GM12891 (cell line): ENCODE measurements around the gene CRB2.

Source experiments
- DNase-seq: peaks from one replicate; pipeline ENCODE4 v3.0.0; 2011; ENCODE audit warnings: low spot score; ENCODE audit not compliant: insufficient read length
- FAIRE-seq: peaks from 2 replicates; lab custom pipeline; 2011; peaks lifted over from hg19 to GRCh38; lab: Jason Lieb, UNC
- PAX5 ChIP-seq: IDR thresholded peaks from 2 replicates; pipeline ENCODE4 v1.6.1; 2011; ENCODE audit warnings: low read length, moderate library complexity, mild to moderate bottlenecking; ENCODE audit not compliant: insufficient read depth, severe bottlenecking
- POLR2A ChIP-seq: IDR thresholded peaks from 2 replicates; pipeline ENCODE4 v1.6.1; 2011; ENCODE audit warnings: low read depth, low read length, control low read depth
- POLR2AphosphoS5 ChIP-seq: IDR thresholded peaks from 2 replicates; pipeline ENCODE4 v1.6.1; 2011; ENCODE audit warnings: low read depth, low read length, control low read depth
- POU2F2 ChIP-seq: IDR thresholded peaks from 2 replicates; pipeline ENCODE4 v1.6.1; 2011; ENCODE audit warnings: low read depth, mild to moderate bottlenecking, control low read depth, low read length, moderate library complexity
- SPI1 ChIP-seq: IDR thresholded peaks from 2 replicates; pipeline ENCODE4 v1.6.1; 2011; ENCODE audit warnings: low read depth, low read length, control low read depth
- TAF1 ChIP-seq: IDR thresholded peaks from 2 replicates; pipeline ENCODE4 v1.6.1; 2011; ENCODE audit warnings: low read depth, low read length, control low read depth

Gene CRB2

GRCh38 chr9:123401879-123402513, 46.0 kb downstream of the CRB2 start:
- DNase-seq = peak; percentile 62
- peak; percentile 41 for FAIRE-seq
- TF ChIP-seq POLR2A (no peak), TAF1 (no peak), PAX5 (no peak), POLR2AphosphoS5 (no peak), POU2F2 (no peak), SPI1 (no peak)

- FAIRE-seq (no peak), DNase-seq (no peak)
- TF ChIP-seq SPI1 (no peak), POLR2AphosphoS5 (no peak), TAF1 (no peak)
These were observed 47.0 kb downstream of the CRB2 start for GRCh38 chr9:123402981-123403509.

- no peak for FAIRE-seq
- no peak for TF ChIP-seq POLR2A
- DNase-seq = no peak
These were observed 50.0 kb downstream of the CRB2 start for GRCh38 chr9:123406016-123406415.

GRCh38 chr9:123406691-123407216, 50.8 kb downstream of the CRB2 start:
- no peak for DNase-seq
- no peak for FAIRE-seq
- no peak for TF ChIP-seq POLR2A
- TF ChIP-seq PAX5 = no peak
- no peak for TF ChIP-seq TAF1
- TF ChIP-seq SPI1 = no peak
- TF ChIP-seq POLR2AphosphoS5 = no peak
- TF ChIP-seq POU2F2 = no peak

GRCh38 chr9:123407217-123407851, 51.3 kb downstream of the CRB2 start:
- TF ChIP-seq PAX5 (no peak), SPI1 (no peak), POLR2AphosphoS5 (no peak), POLR2A (no peak), POU2F2 (no peak), TAF1 (no peak)
- FAIRE-seq = no peak
- no peak for DNase-seq

- FAIRE-seq = no peak
These were observed 52.6 kb downstream of the CRB2 start for GRCh38 chr9:123408313-123409262.

GRCh38 chr9:123410281-123410910, 54.4 kb downstream of the CRB2 start:
- TF ChIP-seq POU2F2 (no peak), SPI1 (no peak), TAF1 (no peak), POLR2A (no peak), PAX5 (no peak), POLR2AphosphoS5 (no peak)
- no peak for FAIRE-seq
- no peak for DNase-seq

More at GRCh38 chr9:123408313-123409262, 52.6 kb downstream of the CRB2 start:
- no peak for DNase-seq
- TF ChIP-seq POU2F2 (no peak), POLR2AphosphoS5 (no peak), SPI1 (no peak), PAX5 (no peak), POLR2A (no peak), TAF1 (no peak)

- no peak for TF ChIP-seq TAF1
- TF ChIP-seq SPI1 = no peak
- TF ChIP-seq PAX5 = no peak
- TF ChIP-seq POLR2A = no peak
- no peak for TF ChIP-seq POLR2AphosphoS5
- TF ChIP-seq POU2F2 = no peak
- no peak for FAIRE-seq
- no peak for DNase-seq
These were observed 55.2 kb downstream of the CRB2 start for GRCh38 chr9:123411191-123411590.

GRCh38 chr9:123411636-123412035, 55.6 kb downstream of the CRB2 start:
- TF ChIP-seq TAF1 (no peak), POU2F2 (no peak), PAX5 (no peak), POLR2AphosphoS5 (no peak), SPI1 (no peak), POLR2A (no peak)
- no peak for DNase-seq
- no peak for FAIRE-seq

- TF ChIP-seq POLR2AphosphoS5 (no peak), TAF1 (no peak), POU2F2 (no peak), SPI1 (no peak)
- FAIRE-seq (no peak), DNase-seq (no peak)
These were observed 56.3 kb downstream of the CRB2 start for GRCh38 chr9:123412171-123412820.
